K562 (cell line): Measurements from ENCODE around the gene FAM162B.

Experiments used
- EWSR1 ChIP-seq: fragments of 450-650 bp; IDR thresholded peaks from 2 replicates; pipeline ENCODE4 v1.6.1; 2018; ENCODE audit warnings: borderline replicate concordance, mild to moderate bottlenecking, low read depth, moderate library complexity; ENCODE audit not compliant: partially characterized antibody
- TAF1 ChIP-seq: IDR thresholded peaks from 2 replicates; pipeline ENCODE4 v1.6.1; 2011; ENCODE audit warnings: mild to moderate bottlenecking, low read length, moderate library complexity; ENCODE audit not compliant: insufficient read depth, control insufficient read depth, severe bottlenecking; ENCODE audit errors: extremely low read depth
- TGIF2 ChIP-seq: sonication (generic); formaldehyde crosslinking; IDR thresholded peaks from 2 replicates; pipeline ENCODE4 v1.8.1; 2022; ENCODE audit warnings: mild to moderate bottlenecking, missing genetic modification reagents, moderate library complexity
- YY1 ChIP-seq, 3 experiments: IDR thresholded peaks; 2 replicates each; pipeline ENCODE4 v1.6.1; 2011; ENCODE audit warnings: low read length in 2 of 3, mild to moderate bottlenecking in 2 of 3, moderate library complexity in 2 of 3, borderline replicate concordance in 1 of 3, control low read depth in 1 of 3, low read depth in 1 of 3; ENCODE audit not compliant: insufficient read depth in 3 of 3, insufficient replicate concordance in 2 of 3, control insufficient read depth in 1 of 3, insufficient read length in 1 of 3; ENCODE audit errors: extremely low read depth in 1 of 3
- ZNF589 ChIP-seq: fragments of 200-800 bp; sonication (Bioruptor generic); IDR thresholded peaks from 2 replicates; pipeline ENCODE4 v1.6.1; 2016; ENCODE audit warnings: low read depth, missing genetic modification characterization, missing compliant biosample characterization
- TF ChIP-seq, protein P1 (sequence below): sonication (generic); formaldehyde crosslinking; IDR thresholded peaks from 2 replicates; pipeline ENCODE4 v1.9.0; 2022; ENCODE audit warnings: mild to moderate bottlenecking, missing genetic modification reagents
- TF ChIP-seq, protein P2 (sequence below): fragments of 450-650 bp; formaldehyde crosslinking; IDR thresholded peaks from 2 replicates; pipeline ENCODE4 v1.4.0; 2022; ENCODE audit warnings: mild to moderate bottlenecking, moderate library complexity

DNA sequence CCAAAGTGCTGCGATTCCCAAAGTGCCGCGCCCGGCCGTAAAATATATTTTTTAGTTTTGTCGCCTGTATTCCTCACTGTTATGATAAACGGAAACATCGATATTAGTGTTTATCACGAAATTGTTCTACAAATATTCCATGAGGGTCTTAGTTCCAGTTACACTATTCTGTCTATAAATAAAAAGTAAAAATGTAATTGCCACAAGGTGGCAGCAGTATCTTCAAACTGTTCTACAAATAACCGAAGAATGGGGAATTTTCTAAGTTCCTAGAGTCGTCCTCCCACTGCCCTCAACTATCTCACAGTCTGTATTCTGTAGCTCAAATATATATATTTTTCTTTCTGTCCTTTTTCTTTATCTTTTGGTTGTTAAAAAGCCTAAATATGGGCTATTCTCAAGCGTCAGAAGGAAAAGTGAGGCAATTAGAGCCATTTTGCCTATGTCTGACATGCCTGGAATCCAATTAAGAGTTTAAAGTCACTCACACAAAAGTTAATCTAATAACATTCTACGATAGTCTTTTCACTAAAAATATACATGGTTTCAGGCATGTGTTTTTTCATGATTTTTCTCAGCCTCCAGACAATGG, 14.2 kb upstream of the FAM162B start:
- no peak for TF ChIP-seq TAF1
- TF ChIP-seq EWSR1: no peak
- TF ChIP-seq, protein P1, sequence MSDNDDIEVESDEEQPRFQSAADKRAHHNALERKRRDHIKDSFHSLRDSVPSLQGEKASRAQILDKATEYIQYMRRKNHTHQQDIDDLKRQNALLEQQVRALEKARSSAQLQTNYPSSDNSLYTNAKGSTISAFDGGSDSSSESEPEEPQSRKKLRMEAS: no peak
- TF ChIP-seq ZNF589: no peak
- TF ChIP-seq YY1 (IDR thresholded peaks at IDR 0.05; ENCODE audit: borderline replicate concordance in 1 of 3, control insufficient read depth in 1 of 3, extremely low read depth in 1 of 3, insufficient read depth in 3 of 3, insufficient read length in 1 of 3, insufficient replicate concordance in 2 of 3, low read depth in 1 of 3, low read length in 2 of 3): no peak
- TF ChIP-seq TGIF2 (CRISPR knock-in tag): no peak
- TF ChIP-seq, protein P2, sequence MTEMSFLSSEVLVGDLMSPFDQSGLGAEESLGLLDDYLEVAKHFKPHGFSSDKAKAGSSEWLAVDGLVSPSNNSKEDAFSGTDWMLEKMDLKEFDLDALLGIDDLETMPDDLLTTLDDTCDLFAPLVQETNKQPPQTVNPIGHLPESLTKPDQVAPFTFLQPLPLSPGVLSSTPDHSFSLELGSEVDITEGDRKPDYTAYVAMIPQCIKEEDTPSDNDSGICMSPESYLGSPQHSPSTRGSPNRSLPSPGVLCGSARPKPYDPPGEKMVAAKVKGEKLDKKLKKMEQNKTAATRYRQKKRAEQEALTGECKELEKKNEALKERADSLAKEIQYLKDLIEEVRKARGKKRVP (CRISPR knock-in tag): no peak
